ENCODE measurements around the gene HTRA1. TPM values are rescaled to one million over a fixed set of nuclear protein-coding genes. Genes with fewer than 3 reads are reported as not detected.

HTRA1 gene
- total and polyA plus RNA-seq, 2 of the 4 experiments (the other 2 are of a cell fraction), result 28.5 to 108 TPM

- no peak for DNase-seq
- no peak overlapping the region for H3K4me2 ChIP-seq (ENCODE audit: low read depth, low read length)
- no TSS peak for BruUV-seq (replicated peaks)
- H2BK20ac ChIP-seq (ENCODE audit: low read depth, low read length), result no peak overlapping the region
- no peak overlapping the region for H4K8ac ChIP-seq (ENCODE audit: low read depth in 2 of 2, low read length in 2 of 2)
- no peak overlapping the region for H3K56ac ChIP-seq (ENCODE audit: extremely low read depth, insufficient read depth, low read length)
- no peak overlapping the region for H3K18ac ChIP-seq (ENCODE audit: low read depth, low read length)
- peaks cover 4 to 9% of the 10 kb centered on the region in 2 experiments; a peak in 2 of 4 replicates for H3K79me1 ChIP-seq (ENCODE audit: low read depth in 1 of 2, low read length in 2 of 2)
- no peak overlapping the region for H2AFZ ChIP-seq (replicated peaks; ENCODE audit: low read length, poor library complexity)
- TF ChIP-seq ELK1 (IDR thresholded peaks at IDR 0.05; ENCODE audit: borderline replicate concordance, low read depth, low read length), result no peak
- TF ChIP-seq POLR2A (IDR thresholded peaks at IDR 0.05; ENCODE audit: low read depth, low read length), result no peak
- TF ChIP-seq FOS (IDR thresholded peaks at IDR 0.05; ENCODE audit: low read depth, low read length), result no peak
- no peak overlapping the region for H3K14ac ChIP-seq (replicated peaks; ENCODE audit: low read depth, low read length)
- no peak overlapping the region for H3K4ac ChIP-seq (ENCODE audit: low read depth, low read length)
- no peak overlapping the region for H3K9ac ChIP-seq (ENCODE audit: low read depth, low read length)
- no peak overlapping the region for H4K5ac ChIP-seq (ENCODE audit: low read depth, low read length)
- no peak for ATAC-seq (ENCODE audit: low read depth)
- H2BK5ac ChIP-seq (ENCODE audit: low read depth, low read length, poor library complexity, severe bottlenecking), result no peak overlapping the region
- dilution Hi-C loops (cut with HindIII; ENCODE audit: low sequenced_read_pairs, unreplicated experiment), result no loop called here
- H3K27ac ChIP-seq (ENCODE audit: insufficient read depth, low read length), result no peak overlapping the region
- H3K27me3 ChIP-seq (ENCODE audit: control insufficient read depth, insufficient read depth, low read length), result no peaks in the 10 kb centered on the region
- no peaks in the 10 kb centered on the region for H3K36me3 ChIP-seq (ENCODE audit: control insufficient read depth, insufficient read depth, low read length)
- no peaks in the 10 kb centered on the region; the same call in 1 of the 2 replicates for H4K20me1 ChIP-seq (ENCODE audit: insufficient read depth, low read length)
- H4K91ac ChIP-seq (ENCODE audit: insufficient read depth, low read depth, low read length), result no peak overlapping the region
- no peak overlapping the region for H2AK5ac ChIP-seq (ENCODE audit: low read depth, low read length)
- no peak overlapping the region for H3K4me3 ChIP-seq (ENCODE audit: insufficient read depth, low read depth, low read length)
- ChIA-PET POLR2A (ENCODE audit: unreplicated experiment) (no interaction called here), CTCF (no interaction called here)
- no peak overlapping the region for H3K23ac ChIP-seq (ENCODE audit: low read depth, low read length)
- H3K9me3 ChIP-seq (ENCODE audit: control insufficient read depth, insufficient read depth, low read length), result no peaks in the 10 kb centered on the region
- in situ Hi-C loops (cut with MboI; ENCODE audit: low sequenced_read_pairs), result no loop called here
- WGBS, 2 experiments (ENCODE audit: extremely low coverage in 2 of 2, insufficient read length in 1 of 2), result no CpG with 5 or more reads among the region's 10 CpGs
- H3K4me1 ChIP-seq (ENCODE audit: control insufficient read depth, insufficient read depth, low read length), result peaks cover 11% of the 10 kb centered on the region
- intact Hi-C loops (cut with micrococcal nuclease), result no loop called here
- H2BK15ac ChIP-seq (ENCODE audit: low read depth, low read length), result no peak overlapping the region
- H3K9me1 ChIP-seq (ENCODE audit: insufficient read depth, low read length), result peaks cover 3% of the 10 kb centered on the region; the same call in 1 of the 2 replicates
- H2AK9ac ChIP-seq (replicated peaks; ENCODE audit: low read depth, low read length, poor library complexity), result no peak overlapping the region
- H2BK120ac ChIP-seq (ENCODE audit: low read depth, low read length), result no peak overlapping the region
These were observed 18.9 kb downstream of the HTRA1 start for GRCh38 chr10:122480146-122480833.

All from IMR-90 (cell line).